Hepatocyte (in vitro differentiated cells): ENCODE data around the gene FOXP4. TPM values are rescaled to one million over a fixed set of nuclear protein-coding genes. Genes with fewer than 3 reads are reported as not detected.
A peak's percentile ranks its signal among the peaks of the same experiment; 100 is the strongest.

ENCODE experiments used
- DNase-seq: peaks from one replicate; pipeline ENCODE4 v3.0.0-alpha.2; 2016; ENCODE audit warnings: low spot score
- H2AFZ ChIP-seq: fragments of 200-600 bp; sonication (generic); 2 replicates; pipeline ENCODE4 v1.6.0; 2016; ENCODE audit warnings: antibody characterized with exemption, mild to moderate bottlenecking
- H3K27ac ChIP-seq: fragments of 200-600 bp; sonication (generic); 2 replicates; pipeline ENCODE4 v1.5.1; 2016; ENCODE audit warnings: mild to moderate bottlenecking
- H3K27me3 ChIP-seq: fragments of 200-600 bp; sonication (generic); 2 replicates; pipeline ENCODE4 v1.6.1; 2016
- H3K36me3 ChIP-seq: fragments of 200-600 bp; sonication (generic); replicated peaks from 2 replicates; pipeline ENCODE4 v1.5.1; 2016; ENCODE audit warnings: low read depth; ENCODE audit not compliant: insufficient read depth
- H3K4me1 ChIP-seq: fragments of 200-600 bp; sonication (generic); 2 replicates; pipeline ENCODE4 v1.5.1; 2016; ENCODE audit warnings: mild to moderate bottlenecking, moderate library complexity; ENCODE audit not compliant: insufficient read depth
- H3K4me2 ChIP-seq: fragments of 200-600 bp; sonication (generic); 2 replicates; pipeline ENCODE4 v1.6.0; 2016
- H3K4me3 ChIP-seq: fragments of 200-600 bp; sonication (generic); 2 replicates; pipeline ENCODE4 v1.5.1; 2016; ENCODE audit warnings: mild to moderate bottlenecking
- H3K79me2 ChIP-seq: fragments of 200-600 bp; sonication (generic); 2 replicates; pipeline ENCODE4 v1.6.0; 2017; ENCODE audit warnings: mild to moderate bottlenecking
- H3K9me2 ChIP-seq: fragments of 200-600 bp; sonication (generic); replicated peaks from 2 replicates; pipeline ENCODE4 v1.6.0; 2017; ENCODE audit warnings: mild to moderate bottlenecking; ENCODE audit not compliant: insufficient read depth
- H3K9me3 ChIP-seq: fragments of 200-600 bp; sonication (generic); 2 replicates; pipeline ENCODE4 v1.5.1; 2016; ENCODE audit warnings: low read depth, mild to moderate bottlenecking
- H4K20me1 ChIP-seq: fragments of 200-600 bp; sonication (generic); 2 replicates; pipeline ENCODE4 v1.6.0; 2016; ENCODE audit warnings: mild to moderate bottlenecking; ENCODE audit not compliant: insufficient read depth, poor library complexity, severe bottlenecking
- EZH2 ChIP-seq: fragments of 200-600 bp; sonication (generic); IDR thresholded peaks from 2 replicates; pipeline ENCODE4 v1.6.1; 2016; ENCODE audit warnings: antibody characterized with exemption, mild to moderate bottlenecking, borderline replicate concordance
- EZH2phosphoT487 ChIP-seq: fragments of 200-600 bp; sonication (generic); IDR thresholded peaks from one replicate; pipeline ENCODE4 v1.6.1; 2018; ENCODE audit warnings: antibody characterized with exemption, mild to moderate bottlenecking, low read depth, moderate library complexity; ENCODE audit not compliant: unreplicated experiment, severe bottlenecking
- WGBS: methylation state at CpG from one replicate; pipeline ENCODE4 v1.1.6; 2016; ENCODE audit warnings: low lambda C conversion rate; ENCODE audit errors: missing lambda C conversion rate; 5-methylcytosine and 5-hydroxymethylcytosine counted together
- polyA plus RNA-seq: library from polyadenylated mRNA; unstranded; fragments of >200 nt; fragmentation: Nextera tagmentation; extraction: Ambion mirVana; gene quantifications from 2 replicates; pipeline ENCODE4 v1.2.1, GENCODE V29; 2016
- total RNA-seq: library from RNA; depleted of rRNA; stranded (reverse); fragments of >200 nt; gene quantifications from 2 replicates; pipeline ENCODE4 v1.2.3, GENCODE V29; 2014
- TF ChIP-seq, protein P1 (sequence below): fragments of 200-600 bp; sonication (generic); IDR thresholded peaks from 2 replicates; pipeline ENCODE4 v1.5.1; 2016; ENCODE audit warnings: antibody characterized with exemption, mild to moderate bottlenecking; ENCODE audit not compliant: poor library complexity

FOXP4 gene
- total and polyA plus RNA-seq, 2 experiments from 2014 or later: 24.3 to 87.8 TPM

DNA sequence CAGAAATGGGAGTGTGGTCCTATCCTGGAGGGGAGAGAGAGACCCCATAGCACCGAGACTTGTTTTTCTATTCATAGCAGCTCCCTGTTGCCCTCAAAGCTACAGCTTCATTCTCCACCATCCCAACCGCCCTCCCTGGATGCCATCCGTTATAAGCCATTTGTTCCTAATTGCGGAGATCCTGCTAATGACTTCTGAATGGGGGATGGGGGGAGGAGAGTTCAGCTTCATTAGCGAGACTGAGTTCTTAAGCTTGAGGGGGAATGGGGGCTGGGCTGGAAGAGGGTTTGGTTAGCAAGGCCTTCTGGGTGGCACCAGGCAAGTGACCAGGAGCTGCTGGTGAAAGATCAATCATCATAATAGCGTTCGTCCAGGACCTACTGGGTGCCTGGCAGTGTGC is 27.1 kb downstream of the FOXP4 start:
- Histone ChIP-seq H3K36me3 (no peaks in the 10 kb centered on the region), H4K20me1 (peaks cover 67% of the 10 kb centered on the region), H3K27me3 (no peaks in the 10 kb centered on the region), H3K4me2 (no peak overlapping the region), H3K9me2 (no peaks in the 10 kb centered on the region), H3K79me2 (peaks cover 91% of the 10 kb centered on the region), H3K4me3 (no peak overlapping the region), H3K4me1 (peaks cover 64% of the 10 kb centered on the region), H3K27ac (no peak overlapping the region), H2AFZ (no peak overlapping the region), H3K9me3 (no peaks in the 10 kb centered on the region)
- TF ChIP-seq EZH2 (no peak), EZH2phosphoT487 (no peak)
- TF ChIP-seq, protein P1, sequence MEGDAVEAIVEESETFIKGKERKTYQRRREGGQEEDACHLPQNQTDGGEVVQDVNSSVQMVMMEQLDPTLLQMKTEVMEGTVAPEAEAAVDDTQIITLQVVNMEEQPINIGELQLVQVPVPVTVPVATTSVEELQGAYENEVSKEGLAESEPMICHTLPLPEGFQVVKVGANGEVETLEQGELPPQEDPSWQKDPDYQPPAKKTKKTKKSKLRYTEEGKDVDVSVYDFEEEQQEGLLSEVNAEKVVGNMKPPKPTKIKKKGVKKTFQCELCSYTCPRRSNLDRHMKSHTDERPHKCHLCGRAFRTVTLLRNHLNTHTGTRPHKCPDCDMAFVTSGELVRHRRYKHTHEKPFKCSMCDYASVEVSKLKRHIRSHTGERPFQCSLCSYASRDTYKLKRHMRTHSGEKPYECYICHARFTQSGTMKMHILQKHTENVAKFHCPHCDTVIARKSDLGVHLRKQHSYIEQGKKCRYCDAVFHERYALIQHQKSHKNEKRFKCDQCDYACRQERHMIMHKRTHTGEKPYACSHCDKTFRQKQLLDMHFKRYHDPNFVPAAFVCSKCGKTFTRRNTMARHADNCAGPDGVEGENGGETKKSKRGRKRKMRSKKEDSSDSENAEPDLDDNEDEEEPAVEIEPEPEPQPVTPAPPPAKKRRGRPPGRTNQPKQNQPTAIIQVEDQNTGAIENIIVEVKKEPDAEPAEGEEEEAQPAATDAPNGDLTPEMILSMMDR: no peak
- DNase-seq: no peak
- WGBS: 87% methylated on average over 7 of the region's 7 CpGs

DNA sequence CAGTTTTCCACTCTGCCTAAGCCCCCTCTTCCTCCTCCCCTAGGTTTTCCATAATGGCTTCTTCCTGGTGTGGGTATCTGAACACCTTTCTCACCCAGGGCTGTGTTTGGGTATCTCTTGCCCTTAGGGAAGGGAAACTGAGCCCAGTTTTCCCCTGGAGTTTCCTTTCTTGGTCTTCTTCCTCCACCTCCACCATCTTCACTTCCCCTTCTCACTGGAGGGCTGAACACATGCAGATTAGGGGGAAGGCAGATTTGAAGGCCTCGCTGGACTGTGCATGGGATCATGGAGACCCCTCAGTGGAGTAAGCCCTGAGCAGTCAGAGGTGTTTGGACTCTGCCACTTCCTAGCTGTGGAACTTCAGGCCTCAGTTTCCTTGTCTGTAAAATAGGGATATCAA is 27.8 kb downstream of the FOXP4 start:
- Histone ChIP-seq H3K36me3 (no peaks in the 10 kb centered on the region), H3K9me2 (no peaks in the 10 kb centered on the region), H3K27me3 (no peaks in the 10 kb centered on the region), H3K79me2 (peaks cover 86% of the 10 kb centered on the region), H4K20me1 (peaks cover 62% of the 10 kb centered on the region), H3K4me3 (no peak overlapping the region), H2AFZ (no peak overlapping the region), H3K4me1 (peaks cover 63% of the 10 kb centered on the region), H3K9me3 (no peaks in the 10 kb centered on the region), H3K27ac (no peak overlapping the region), H3K4me2 (no peak overlapping the region)
- WGBS: 92% methylated on average over 1 of the region's 1 CpG
- DNase-seq: no peak
- TF ChIP-seq EZH2phosphoT487 (no peak), EZH2 (no peak)
- TF ChIP-seq, protein P1: no peak

DNA sequence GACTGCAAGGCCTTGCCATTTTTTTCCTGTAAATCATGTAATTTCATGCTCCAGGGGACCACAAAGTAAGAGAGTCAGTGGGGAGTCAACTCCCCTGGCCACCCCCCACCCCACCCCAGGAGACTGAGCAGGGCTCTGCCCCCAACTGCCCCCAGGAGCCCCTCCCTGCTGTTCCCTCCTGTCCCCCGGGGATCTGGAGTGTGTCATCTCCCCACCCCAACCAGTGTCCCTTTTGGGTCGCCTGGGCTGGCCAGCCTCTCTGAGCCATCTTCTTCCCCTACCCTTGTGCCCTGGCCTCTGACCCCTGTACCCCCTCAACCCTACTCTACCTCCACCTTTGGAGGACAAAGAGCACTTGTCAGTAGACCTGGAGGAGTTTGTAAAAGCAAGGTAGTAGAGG is 29.4 kb downstream of the FOXP4 start:
- no peak overlapping the region for H3K4me3 ChIP-seq
- H4K20me1 ChIP-seq: peaks cover 50% of the 10 kb centered on the region
- WGBS: 40% methylated on average over 1 of the region's 2 CpGs
- H3K27me3 ChIP-seq: no peaks in the 10 kb centered on the region
- peaks cover 85% of the 10 kb centered on the region for H3K79me2 ChIP-seq
- TF ChIP-seq EZH2 (no peak), EZH2phosphoT487 (no peak)
- TF ChIP-seq, protein P1: no peak
- H3K9me3 ChIP-seq: no peaks in the 10 kb centered on the region
- no peaks in the 10 kb centered on the region for H3K9me2 ChIP-seq
- peaks cover 59% of the 10 kb centered on the region for H3K4me1 ChIP-seq
- H3K27ac ChIP-seq: no peak overlapping the region
- DNase-seq: no peak
- no peak overlapping the region for H3K4me2 ChIP-seq
- H2AFZ ChIP-seq: no peak overlapping the region
- no peaks in the 10 kb centered on the region for H3K36me3 ChIP-seq

DNA sequence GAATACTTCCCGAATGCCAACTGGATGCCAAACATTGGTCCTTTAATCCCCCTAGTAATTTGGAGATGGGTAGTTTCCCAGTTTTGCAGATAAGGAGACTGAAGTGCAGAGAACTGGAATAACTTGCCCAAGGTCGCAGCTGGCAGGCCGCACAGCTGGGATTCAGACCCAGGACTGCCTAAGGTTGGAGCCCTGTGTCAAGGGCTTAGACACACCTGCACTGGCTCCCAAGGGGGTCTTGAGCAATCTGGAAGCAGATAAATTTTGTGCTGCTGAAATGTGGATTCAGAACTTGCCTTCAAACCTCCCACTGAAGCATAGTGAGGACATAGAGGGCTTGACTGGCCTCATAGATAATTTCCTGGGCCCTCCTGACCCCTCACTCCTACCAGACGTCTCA is 30.5 kb downstream of the FOXP4 start:
- no peak overlapping the region for H2AFZ ChIP-seq
- no peak for DNase-seq
- H3K4me2 ChIP-seq: no peak overlapping the region
- no peaks in the 10 kb centered on the region for H3K36me3 ChIP-seq
- 84% methylated on average over 4 of the region's 4 CpGs for WGBS
- no peak overlapping the region for H3K4me3 ChIP-seq
- peak overlapping the region; percentile 89 for H3K27ac ChIP-seq
- H3K27me3 ChIP-seq: no peaks in the 10 kb centered on the region
- peaks cover 45% of the 10 kb centered on the region for H4K20me1 ChIP-seq
- no peaks in the 10 kb centered on the region for H3K9me3 ChIP-seq
- TF ChIP-seq, protein P1: no peak
- TF ChIP-seq EZH2 (no peak), EZH2phosphoT487 (no peak)
- peaks cover 58% of the 10 kb centered on the region for H3K4me1 ChIP-seq
- peaks cover 86% of the 10 kb centered on the region for H3K79me2 ChIP-seq
- no peaks in the 10 kb centered on the region for H3K9me2 ChIP-seq
